Putamen (tissue), 1 donor: ENCODE measurements around the gene ATRAID.

Source experiments
- DNase-seq: peaks from one replicate; pipeline ENCODE4 v3.0.0-alpha.2; 2016; ENCODE audit warnings: low spot score

The ATRAID gene

DNA sequence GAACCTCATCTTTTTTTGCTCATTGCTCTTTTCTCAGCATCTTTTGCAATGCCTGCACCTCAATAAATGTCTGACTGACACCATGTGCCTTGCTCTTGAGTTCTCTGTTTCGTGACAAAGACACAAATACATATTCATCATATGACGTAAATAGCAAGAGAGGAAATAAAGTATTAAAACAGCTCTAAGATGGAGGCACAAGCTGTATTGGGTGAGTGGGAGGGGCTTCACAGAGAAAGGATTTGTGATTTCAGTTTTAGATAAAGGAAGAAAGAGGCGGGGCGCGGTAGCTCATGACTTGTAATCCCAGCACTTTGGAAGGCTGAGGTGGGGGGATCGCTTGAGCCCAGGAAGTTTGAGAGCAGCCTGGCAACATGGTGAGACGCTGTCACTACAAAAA, 8.2 kb downstream of the ATRAID start:
- no peak for DNase-seq

DNA sequence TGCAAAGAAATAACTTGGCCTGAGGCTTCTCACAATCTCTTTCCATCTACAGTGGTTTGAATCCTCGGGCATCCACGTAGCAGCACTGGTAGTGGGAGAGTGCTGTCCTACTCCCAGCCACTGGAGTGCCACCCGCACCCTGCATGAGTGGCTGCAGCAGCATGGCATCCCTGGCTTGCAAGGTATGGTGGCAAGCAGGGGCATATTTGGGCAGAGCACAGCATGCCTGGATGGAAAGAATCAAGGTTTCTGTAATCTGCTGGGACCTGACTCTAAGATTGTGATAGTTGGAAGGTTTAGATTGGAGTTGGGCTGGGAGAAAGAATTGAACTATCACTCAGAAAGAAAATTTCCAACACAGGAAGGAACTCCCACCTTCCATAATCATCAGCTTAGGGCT, 9.3 kb downstream of the ATRAID start:
- no peak for DNase-seq

DNA sequence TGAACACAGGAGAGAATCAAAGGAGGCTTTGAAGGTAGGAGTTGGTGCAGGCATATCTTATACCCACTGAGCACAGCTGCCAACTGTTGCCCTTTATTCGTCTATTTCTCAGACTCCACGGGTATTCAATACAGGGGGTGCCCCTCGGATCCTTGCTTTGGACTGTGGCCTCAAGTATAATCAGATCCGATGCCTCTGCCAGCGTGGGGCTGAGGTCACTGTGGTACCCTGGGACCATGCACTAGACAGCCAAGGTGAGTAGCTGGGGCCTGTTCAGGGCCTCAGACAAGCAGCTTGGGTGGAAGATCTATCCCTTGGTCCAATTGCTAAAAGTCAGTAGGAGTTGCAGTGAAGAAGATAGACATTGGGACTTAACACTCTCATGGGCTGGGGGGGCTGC, 10.6 kb downstream of the ATRAID start:
- no peak for DNase-seq

DNA sequence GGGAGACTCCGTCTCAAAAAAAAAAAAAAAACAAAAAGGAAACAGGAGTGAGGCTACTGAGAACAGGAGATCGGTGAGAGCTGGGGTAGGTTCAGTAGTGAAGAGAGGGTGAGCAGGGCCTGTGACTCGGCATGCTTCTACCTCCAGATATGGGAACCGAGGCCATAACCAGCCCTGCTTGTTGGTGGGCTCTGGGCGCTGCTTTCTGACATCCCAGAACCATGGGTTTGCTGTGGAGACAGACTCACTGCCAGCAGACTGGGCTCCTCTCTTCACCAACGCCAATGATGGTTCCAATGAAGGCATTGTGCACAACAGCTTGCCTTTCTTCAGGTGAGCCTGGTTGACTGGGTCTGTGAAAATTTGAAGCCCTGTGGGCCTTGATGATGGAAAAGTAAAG, 11.6 kb downstream of the ATRAID start:
- no peak for DNase-seq

DNA sequence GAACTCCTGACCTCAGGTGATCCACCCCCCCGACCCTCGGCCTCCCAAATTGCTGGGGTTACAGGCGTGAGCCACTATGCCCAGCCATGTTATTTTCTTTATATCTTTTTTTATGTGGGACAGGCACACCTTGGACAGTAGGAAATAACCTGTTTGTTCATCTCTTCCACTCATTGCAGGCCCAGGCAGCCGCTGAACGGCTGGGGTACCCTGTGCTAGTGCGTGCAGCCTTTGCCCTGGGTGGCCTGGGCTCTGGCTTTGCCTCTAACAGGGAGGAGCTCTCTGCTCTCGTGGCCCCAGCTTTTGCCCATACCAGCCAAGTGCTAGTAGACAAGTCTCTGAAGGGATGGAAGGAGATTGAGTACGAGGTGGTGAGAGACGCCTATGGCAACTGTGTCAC, 13.7 kb downstream of the ATRAID start:
- DNase-seq: no peak

DNA sequence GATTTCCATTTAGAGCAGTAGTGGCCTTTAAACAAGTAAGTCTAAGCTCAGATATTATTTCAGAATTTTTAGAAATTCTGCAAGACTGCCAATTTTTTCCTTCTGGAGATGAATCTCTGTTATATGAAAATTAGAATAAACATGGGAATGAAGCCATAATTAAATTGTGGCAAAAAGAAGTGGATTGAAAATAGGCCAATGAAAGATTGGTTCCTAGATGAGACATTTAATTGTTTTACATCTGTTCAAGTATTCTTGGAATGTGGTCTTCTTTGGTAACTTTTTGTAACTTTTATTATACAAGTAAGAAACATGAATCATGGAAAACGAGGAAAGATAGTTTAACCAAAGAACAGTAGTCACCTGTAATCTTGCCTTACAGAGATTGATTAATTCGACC, 15.7 kb downstream of the ATRAID start:
- DNase-seq: no peak

DNA sequence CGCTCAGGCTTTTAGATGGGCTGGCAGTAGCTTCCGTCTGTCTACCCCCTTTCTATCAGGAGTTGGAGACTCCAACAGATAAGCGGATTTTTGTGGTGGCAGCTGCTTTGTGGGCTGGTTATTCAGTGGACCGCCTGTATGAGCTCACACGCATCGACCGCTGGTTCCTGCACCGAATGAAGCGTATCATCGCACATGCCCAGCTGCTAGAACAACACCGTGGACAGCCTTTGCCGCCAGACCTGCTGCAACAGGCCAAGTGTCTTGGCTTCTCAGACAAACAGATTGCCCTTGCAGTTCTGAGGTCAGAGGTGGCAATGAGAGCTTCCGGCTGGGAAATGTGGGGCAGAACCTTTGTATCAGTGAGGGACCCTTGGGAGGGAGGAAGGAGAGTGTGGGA, 20.1 kb downstream of the ATRAID start:
- no peak for DNase-seq

DNA sequence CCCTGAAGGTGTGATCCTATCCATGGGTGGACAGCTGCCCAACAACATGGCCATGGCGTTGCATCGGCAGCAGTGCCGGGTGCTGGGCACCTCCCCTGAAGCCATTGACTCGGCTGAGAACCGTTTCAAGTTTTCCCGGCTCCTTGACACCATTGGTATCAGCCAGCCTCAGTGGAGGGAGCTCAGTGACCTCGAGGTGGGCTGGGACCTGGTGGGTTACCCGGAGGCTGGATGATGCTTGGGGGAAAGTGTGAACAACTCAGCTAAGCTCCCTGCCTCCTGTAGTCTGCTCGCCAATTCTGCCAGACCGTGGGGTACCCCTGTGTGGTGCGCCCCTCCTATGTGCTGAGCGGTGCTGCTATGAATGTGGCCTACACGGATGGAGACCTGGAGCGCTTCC, 21.5 kb downstream of the ATRAID start:
- DNase-seq: no peak

DNA sequence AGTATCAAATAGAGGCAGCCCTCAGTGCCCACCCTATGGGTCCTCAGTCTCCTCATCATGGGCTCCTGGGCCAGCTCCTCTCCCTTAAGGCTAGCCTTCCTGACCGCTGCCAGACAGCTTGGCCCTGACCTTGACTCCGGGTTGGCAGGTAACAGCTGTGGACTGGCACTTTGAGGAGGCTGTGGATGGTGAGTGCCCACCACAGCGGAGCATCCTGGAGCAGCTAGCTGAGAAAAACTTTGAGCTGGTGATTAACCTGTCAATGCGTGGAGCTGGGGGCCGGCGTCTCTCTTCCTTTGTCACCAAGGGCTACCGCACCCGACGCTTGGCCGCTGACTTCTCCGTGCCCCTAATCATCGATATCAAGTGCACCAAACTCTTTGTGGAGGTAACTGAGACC, 24.3 kb downstream of the ATRAID start:
- DNase-seq: no peak

DNA sequence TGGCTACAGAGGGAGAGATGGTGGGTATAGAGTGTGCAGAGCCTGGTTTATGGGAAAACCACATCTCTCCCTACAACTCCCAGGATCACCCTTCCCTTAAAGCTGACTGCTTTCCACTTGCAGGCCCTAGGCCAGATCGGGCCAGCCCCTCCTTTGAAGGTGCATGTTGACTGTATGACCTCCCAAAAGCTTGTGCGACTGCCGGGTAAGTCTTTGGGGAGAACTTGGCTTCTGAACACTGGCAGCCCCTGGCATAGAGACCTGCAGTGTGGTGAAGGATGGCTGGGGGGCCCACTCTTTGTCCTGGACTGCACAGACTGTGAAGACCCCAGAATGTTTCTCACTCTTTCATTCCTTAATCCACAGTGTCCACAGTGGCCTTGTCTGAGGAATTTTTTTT, 24.8 kb downstream of the ATRAID start:
- DNase-seq: no peak

DNA sequence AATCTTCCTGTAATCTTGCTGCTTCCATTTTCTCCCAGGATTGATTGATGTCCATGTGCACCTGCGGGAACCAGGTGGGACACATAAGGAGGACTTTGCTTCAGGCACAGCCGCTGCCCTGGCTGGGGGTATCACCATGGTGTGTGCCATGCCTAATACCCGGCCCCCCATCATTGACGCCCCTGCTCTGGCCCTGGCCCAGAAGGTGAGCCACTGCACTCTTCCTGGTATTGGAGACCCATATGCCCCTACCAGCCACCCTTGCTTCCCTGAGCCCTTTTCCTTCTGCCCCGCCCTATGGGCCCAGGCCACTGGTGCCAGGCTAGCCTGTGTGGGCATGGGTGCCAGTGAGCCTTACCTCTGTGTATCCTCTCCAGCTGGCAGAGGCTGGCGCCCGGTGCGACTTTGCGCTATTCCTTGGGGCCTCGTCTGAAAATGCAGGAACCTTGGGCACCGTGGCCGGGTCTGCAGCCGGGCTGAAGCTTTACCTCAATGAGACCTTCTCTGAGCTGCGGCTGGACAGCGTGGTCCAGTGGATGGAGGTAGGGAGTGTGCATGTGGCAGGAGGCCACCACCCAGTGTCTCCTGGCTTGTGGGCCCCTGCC, 25.6 kb downstream of the ATRAID start:
- no peak for DNase-seq

DNA sequence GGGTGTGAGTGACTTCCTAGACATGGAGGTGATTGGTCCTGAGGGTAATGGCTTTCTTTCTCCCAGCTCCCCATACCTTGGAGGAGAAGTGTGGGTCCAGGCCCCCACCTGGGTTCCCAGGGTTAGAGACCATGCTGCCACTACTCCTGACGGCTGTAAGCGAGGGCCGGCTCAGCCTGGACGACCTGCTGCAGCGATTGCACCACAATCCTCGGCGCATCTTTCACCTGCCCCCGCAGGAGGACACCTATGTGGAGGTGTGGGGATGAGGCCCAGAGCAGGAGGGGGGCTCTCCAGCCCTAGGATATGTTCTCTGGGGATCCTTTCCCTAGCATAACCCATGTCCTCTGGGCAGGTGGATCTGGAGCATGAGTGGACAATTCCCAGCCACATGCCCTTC, 27.1 kb downstream of the ATRAID start:
- DNase-seq: no peak

DNA sequence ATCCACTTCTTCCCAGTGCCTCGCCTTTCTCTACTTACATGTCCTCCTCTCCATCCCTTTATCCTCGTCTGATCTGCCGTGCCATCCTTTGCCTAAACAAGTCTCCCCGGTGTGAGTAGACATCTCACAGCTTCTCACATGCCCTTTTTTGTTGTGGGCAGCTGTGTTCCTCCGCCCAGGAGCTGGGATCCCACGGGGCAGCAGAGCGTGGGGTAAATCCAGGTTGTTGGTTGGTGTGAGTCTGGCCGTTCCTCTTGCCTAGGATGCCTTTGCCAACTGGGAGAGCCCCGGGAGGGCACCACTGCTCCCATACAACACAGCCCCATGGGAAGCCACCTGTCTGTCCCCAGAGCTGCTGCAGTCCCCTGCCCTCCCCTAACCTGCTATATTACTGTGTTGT, 28.6 kb downstream of the ATRAID start:
- no peak for DNase-seq

DNA sequence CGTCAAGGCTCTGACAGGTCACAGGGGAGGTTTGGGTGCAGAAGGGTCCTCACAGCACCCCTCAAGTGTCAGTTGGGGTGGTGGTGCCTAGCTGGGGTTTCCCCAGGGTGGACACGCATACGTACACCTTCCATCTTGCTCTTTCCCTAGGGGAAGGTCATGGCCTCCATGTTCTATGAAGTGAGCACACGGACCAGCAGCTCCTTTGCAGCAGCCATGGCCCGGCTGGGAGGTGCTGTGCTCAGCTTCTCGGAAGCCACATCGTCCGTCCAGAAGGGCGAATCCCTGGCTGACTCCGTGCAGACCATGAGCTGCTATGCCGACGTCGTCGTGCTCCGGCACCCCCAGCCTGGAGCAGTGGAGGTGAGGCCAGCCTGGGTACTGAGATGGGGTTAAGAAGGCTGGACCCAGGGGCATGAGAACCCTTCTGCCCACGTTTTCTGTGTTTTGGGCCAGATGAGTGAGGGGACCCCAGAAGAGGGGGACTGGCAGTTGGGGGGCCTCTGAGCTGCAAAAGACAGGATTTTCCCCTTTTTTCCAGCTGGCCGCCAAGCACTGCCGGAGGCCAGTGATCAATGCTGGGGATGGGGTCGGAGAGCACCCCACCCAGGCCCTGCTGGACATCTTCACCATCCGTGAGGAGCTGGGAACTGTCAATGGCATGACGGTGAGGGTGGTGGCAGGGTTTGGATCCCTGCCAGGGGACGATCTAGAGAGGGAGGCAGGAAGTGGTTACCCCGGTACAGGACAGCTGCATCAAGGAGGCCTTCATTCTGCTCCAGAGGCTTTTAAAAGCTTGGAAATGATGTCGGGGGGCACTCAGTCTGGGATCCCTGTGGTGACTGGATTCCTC, 30.1 kb downstream of the ATRAID start:
- DNase-seq: no peak

DNA sequence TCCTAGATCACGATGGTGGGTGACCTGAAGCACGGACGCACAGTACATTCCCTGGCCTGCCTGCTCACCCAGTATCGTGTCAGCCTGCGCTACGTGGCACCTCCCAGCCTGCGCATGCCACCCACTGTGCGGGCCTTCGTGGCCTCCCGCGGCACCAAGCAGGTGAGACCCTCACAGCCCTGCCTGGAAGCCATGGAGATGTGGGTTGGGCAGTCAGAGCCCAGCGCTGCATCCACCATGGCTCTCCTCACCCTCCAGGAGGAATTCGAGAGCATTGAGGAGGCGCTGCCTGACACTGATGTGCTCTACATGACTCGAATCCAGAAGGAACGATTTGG, 30.7 kb downstream of the ATRAID start:
- no peak for DNase-seq

DNA sequence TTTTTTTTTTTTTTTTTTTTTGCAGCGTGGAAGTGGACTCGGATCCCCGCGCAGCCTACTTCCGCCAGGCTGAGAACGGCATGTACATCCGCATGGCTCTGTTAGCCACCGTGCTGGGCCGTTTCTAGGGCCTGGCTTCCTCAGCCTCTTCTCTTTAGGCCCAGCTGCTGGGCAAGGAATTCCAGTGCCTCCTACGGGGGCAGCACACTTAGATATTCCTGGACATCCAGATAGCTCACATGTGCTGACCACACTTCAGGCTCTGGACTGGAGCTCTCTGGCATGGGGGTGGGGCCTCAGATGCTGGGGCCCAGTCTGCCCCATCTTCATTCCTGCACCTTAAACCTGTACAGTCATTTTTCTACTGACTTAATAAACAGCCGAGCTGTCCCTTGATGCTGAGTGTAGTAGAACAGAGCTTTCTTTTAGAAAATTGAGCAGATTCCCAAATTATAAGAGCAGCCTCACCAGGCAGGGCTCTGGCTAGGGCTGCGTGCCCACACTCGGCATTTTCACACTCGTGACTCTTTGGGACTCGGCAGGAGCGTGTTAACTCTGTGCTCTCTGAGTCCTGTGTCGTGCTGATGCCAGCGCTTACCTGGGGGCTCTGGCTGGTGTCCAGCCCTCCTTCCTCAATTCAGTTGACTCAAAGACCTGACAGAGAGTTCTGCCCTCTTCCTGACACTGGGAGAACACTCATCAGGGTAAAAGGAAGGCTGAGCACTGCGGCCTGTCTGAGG, 31.7 kb downstream of the ATRAID start:
- no peak for DNase-seq

DNA sequence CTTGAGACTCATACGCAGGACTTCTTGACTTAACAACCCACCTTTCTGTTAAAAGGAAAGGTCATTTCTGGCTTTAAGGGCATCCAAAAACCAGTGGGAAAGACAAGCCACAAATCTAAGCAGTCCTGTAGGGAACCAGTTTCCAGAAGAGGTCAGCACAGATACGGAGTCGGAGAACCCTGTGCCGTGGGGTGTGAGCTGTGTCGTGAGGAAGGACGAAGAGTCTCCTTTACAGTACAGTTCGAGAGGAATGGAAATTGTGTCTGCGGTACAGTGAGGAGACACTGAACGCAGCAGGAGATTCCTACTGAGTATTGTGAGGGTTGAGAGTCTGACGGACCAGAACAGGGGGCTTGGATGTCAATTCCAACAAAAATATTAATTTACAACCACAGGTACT, 33.3 kb downstream of the ATRAID start:
- DNase-seq: no peak

DNA sequence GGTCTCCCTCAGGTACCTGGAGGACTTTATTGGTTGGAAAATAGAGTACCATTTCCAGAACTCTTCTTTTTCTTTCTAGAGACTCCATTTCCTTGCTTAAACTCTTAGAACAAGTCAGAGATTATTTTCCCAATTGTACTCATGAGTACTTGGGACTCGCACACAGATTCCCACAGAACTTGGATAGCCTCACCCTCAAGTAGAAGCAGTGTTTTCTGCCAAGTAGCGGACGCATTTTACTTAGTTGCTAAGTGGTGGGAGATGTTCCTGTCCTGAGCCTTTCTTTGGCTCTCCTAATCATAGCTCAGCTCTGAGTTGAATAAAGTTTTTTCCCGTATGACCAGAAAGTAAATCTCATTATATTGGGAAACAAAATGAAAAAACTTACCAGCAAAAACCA, 33.8 kb downstream of the ATRAID start:
- DNase-seq: no peak

DNA sequence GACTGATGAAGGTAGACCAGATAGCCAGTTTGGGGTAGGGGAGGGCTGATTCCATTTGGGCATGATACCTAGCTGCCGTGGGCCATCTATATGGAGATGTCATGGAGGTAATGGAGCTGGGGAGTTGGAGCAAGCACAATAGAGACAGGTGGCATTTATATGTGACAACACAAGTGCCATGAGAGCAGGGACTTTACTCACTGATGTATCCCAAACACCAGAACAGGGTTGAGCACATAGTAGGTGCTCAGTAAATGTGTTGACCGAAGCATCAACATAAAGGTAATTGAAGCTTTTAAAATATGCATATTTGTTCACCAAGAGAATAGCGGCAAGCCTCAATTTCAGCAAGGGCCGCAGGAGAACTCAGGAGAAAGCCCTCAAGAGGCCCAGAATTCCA, 36.1 kb downstream of the ATRAID start:
- no peak for DNase-seq

DNA sequence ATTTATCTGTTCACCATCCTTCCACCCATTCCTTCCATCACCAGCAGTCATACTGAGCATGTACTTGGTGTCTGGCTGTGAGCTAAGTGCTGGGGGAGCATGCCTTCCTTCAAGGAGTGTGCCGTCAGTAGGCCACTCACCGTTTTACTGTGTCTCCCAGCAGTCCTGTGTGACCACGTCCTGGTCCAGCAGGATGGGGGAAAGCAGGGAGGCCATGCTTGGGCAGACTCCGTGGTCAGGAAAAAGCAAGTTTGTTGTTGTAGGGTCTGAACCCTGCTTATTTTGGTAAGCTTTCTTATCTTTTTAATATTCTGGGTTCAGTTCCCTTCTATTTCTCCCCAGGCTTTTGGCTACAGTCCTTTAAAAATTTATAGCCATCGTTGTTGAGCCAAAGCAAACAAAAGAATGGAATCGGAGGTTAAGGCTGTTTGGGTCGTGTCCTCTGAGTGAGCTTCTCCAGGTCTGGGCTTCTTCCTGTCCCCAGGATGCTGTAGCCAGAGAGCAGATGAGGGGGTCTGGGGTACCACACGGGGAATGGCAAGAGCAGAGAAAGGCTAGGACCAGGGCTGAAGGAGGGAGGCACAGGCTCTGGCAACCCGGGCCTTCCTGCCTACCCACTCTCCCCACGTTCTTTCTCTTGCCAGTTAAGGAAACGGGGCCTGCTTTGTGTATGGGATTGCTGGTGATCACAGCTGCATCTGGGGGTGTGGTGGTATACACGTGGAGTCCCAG, 37.5 kb downstream of the ATRAID start:
- no peak for DNase-seq

DNA sequence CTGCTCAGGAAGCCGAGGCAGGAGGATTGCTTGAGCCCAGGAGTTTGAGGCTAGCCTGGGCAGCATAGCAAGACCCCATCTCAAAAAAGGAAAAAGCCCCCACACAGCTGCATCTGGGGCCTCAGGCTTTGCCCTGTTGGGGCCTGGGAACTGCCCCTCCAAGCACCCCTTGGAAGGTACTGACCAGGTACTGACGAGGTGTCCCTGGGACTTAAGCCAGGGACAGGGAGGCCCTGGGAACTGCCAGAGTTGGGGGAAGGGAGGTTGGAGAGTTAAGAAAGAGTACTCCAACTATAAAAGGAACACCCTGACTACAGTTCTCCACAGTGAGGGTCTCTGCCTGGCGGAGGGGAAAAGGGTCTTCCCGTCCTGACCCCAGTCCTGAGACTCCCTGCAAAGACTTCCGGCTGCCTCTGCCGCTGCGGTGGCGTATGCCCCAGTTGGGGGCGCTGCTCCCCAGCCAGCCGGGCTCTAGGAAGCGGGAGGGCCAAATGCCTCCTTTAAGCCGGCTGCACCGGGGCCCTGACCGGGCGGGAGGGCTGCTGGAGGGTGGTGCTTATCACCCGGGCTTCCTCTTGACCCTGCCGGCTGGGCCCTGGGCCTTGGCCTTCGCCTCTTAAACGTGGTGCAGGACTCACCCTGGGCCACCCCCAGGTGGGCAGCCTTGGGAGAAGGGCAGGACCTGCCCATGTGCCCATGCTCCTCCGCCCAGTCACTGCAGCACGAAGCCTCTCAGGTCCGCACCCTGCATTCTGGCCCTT, 38.2 kb downstream of the ATRAID start:
- DNase-seq: no peak
